Globus pallidus (tissue), 1 donor: ENCODE results near the gene AKAP8.
"Not testable (repeated sequence)": the region's sequence is repeated elsewhere in the genome, so short reads cannot be mapped to it uniquely, and the experiment has no call there.

Experiments
- DNase-seq: peaks from one replicate; pipeline ENCODE4 v3.0.0-alpha.2; 2015; ENCODE audit warnings: low spot score

Gene AKAP8

GRCh38 chr19:15372891-15373301, 6.7 kb downstream of the AKAP8 start:
- DNase-seq, result no peak

DNA sequence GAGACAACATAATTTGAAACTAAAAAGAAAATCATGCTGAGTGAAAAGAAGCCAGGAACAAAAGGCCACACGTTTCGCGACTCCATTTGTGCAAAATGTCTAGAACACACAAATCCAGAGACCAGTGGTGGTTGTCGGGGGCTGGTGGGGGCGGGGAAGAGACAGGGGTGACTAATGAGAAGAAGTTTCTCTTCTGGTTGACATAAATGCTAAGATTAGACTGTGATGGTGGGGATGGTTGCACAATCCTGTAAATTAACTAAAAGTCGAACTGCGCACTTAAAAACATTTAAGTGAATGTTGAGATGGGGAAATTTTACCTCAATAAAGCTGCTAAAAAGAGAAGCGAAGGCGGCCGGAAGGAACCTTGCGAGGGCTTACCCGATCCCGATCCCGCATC, 7.1 kb downstream of the AKAP8 start:
- no peak for DNase-seq

DNA sequence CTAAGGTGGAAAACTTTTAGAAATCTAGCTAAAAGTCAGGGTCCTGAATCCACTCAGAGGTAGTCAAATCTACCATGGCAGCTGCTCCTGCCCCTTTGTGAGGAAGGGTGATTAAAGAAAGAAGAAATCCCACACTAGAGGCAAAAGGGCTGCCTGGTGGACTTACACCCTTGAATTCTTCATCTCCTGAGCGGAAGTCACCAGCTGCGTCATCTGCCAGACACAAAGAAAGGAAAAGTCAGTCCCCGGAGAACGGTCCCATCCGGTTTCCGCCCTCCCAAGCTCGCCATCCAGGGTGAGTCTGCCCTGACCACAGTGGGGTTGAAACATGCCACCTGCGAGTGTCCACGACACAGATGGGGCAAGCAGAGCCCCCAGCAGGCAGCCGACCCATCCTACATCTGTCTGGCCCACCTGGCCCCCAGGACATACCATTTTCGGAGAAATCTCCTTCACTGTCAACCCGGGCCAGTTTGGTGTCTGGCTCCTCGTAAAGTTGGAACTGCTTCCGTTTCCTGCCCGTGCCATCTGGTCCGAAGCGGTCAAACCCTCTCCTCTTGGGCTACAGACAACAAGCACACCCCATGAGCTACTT, 7.7 kb downstream of the AKAP8 start:
- no peak for DNase-seq

DNA sequence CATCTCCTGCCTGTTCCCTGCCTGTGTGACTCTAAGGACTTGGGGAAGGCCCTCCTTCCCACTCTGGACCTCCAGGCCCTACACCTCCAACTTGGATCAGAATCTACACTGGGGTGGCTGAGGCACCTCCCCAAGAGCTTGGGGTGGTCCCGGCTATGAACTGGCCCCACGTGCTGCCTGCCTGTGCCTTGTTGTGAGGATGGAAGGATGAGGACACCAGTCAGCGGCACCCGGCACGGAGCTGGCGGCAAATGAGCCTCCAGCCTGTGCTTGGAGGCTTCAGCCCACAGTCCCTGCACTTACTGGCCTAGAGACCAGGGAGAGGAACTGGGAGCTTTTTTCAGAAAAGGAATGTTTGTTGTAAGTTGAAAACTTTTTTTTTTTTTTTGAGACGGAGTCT, 8.5 kb downstream of the AKAP8 start:
- DNase-seq, result no peak

- DNase-seq, result no peak
Measured at GRCh38 chr19:15369594-15369891, 10.0 kb downstream of the AKAP8 start.

- no peak for DNase-seq
Measured at GRCh38 chr19:15368798-15369593, 10.6 kb downstream of the AKAP8 start.

DNA sequence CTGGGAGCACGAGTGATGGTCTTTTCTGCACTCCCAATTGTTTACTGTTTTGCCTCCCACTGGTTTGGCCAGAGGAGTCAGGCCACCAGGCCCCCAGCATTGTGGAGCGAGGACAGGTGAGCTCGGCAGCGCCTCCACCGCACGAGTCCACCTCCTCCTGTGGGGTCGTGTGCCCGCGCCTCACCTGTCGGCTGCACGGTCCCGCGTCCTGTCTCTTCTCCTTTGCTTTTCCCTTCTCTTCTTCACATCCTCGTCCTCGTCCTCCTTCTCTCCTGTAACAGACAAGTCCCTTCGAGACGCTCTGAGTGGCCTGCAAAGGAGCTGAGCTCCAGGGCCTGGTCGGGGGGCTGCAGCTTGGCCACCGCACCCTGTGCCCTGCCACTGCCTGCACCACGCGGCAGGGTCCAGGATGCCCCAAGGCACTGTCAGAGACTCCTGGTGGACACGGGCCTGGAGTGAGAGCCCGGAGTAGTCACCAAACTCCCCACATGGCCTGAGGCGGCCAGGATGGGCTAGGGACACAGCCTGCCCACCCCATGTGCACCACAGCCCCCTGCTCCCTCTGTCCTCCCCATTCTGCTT, 11.4 kb downstream of the AKAP8 start:
- DNase-seq, result no peak

- no peak for DNase-seq
Measured at GRCh38 chr19:15367439-15367838, 12.1 kb downstream of the AKAP8 start.

DNA sequence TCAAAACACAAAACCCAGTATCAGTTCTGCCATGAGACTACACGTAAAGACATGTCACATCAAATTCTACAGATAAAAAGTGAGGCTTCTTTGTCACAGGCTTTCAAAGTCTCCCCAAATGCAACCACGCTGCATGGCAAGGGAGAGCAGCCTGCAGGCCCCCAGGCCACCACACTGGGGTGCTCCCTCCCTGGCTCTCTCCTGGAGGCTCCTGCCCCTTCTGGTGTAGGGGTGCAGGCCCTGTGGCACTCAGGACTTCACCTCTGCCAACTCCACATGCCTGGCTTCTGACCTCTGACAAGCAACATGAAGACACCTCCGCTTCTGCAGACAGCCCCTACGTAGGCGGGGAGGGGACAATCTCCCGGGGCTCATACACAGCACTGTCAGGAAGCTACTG, 14.3 kb downstream of the AKAP8 start:
- no peak for DNase-seq

- not testable (repeated sequence) for DNase-seq
Measured at GRCh38 chr19:15363791-15364190, 15.8 kb downstream of the AKAP8 start.

GRCh38 chr19:15363048-15363447, 16.5 kb downstream of the AKAP8 start:
- not testable (repeated sequence) for DNase-seq

GRCh38 chr19:15360015-15360414, 19.6 kb downstream of the AKAP8 start:
- DNase-seq, result not testable (repeated sequence)

- no peak for DNase-seq
Measured at GRCh38 chr19:15358918-15359317, 20.7 kb downstream of the AKAP8 start.

DNA sequence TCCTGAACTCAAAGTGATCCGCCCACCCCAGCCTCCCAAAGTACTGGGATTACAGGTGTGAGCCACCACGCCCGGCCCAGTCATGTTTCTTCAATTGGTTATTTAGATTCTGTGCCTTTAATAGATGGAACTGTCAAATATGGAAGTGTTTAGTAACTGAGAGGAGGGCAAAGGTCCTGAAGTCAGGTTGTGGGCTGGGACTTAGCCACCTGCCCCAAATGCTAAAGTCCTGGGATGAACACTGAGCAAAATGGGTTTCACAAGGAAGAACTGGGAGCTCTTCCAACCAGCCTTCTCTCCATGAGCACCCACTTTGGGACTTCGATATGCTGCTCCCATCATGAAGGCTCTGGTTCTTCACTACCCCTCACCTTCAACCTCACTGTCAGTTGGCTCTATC, 21.7 kb downstream of the AKAP8 start:
- DNase-seq, result no peak

- DNase-seq, result no peak
Measured at GRCh38 chr19:15354566-15355296, 24.9 kb downstream of the AKAP8 start.

DNA sequence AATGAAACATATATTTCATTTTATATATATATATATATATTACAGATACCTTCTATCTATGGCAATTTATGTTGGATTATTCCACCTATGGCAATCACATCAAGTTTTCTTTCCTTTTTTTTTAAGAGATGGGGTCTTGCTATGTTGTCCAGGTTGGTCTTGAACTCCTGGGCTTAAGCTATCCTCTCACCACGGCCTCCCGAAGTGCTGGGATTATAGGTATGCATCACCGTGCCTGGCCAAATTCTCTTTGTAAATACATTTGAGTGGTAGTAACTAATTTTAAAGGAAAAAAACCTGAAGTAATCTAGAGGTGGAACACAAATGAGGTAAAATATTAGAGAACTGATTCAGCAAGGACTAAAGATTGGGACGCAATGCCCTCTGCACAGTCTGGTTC, 25.7 kb downstream of the AKAP8 start:
- no peak for DNase-seq

DNA sequence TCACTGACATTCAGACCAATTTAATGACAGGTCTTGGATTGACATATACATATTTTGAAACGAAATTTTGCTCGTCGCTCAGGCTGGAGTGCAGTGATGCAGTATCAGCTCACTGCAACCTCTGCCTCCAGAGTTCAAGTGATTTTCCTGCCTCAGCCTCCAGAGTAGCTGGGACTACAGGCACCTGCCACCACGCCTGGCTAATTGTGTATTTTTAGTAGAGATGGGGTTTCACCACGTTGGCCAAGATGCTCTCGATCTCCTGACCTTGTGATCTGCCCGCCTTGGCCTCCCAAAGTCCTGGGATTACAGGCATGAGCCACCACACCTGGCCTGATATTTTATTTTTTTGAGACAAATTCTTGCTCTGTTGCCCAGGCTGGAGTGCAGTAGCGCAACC, 27.1 kb downstream of the AKAP8 start:
- not testable (repeated sequence) for DNase-seq

GRCh38 chr19:15341328-15341727, 38.3 kb downstream of the AKAP8 start:
- DNase-seq, result not testable (repeated sequence)

DNA sequence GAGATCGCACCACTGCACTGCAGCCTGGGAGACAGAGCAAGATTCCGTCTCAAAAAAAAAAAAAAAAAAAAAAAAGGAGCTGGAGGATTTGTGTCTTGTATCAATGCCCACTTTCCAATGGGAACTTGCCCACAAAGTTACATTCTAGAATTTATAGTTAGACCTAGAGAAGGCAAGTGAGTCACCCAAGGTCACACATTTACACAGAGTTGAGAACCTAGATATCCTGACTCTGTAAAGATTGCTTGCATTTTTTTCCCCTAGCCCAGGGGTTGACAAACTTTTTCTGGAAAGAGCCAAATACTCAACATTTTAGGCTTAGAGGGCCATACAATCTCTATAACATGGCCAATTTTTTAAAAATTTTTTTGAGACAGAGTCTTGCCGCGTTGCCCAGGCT, 39.5 kb downstream of the AKAP8 start:
- DNase-seq, result no peak

DNA sequence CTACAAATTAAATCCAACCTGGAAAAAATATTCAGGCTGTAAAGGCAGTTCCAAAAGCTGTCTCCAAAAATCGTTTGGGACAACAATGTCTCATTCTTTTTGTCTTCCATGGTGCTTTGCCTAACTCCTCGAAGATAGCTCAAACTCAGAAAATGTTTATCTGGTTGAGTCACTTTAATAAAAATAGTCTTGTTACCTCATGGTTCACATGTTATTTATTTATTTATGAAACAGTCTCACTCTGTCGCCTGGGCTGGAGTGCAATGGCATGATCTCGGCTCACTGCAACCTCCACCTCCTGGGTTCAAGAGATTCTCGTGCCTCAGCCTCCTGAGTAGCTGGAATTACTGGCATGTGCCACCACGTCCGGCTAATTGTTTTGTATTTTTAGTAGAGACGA, 42.4 kb downstream of the AKAP8 start:
- no peak for DNase-seq

DNA sequence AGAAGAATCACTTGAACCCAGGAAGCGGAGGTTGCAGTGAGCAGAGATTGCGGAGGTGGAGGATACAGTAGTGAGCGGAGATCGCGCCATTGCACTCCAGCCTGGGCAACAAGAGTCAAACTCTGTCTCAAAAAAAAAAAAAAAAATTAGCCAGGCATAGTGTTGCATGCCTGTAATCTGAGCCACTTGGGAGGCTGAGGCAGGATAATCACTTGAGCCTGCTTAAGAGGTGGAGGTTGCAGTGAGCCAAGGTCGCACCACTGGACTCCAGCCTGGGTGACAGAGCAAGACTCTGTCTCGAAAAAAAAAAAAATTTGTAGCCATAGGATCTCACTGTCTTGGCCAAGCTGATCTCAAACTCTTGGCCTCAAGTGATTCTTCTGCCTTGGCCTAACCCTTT, 43.6 kb downstream of the AKAP8 start:
- DNase-seq, result not testable (repeated sequence)

DNA sequence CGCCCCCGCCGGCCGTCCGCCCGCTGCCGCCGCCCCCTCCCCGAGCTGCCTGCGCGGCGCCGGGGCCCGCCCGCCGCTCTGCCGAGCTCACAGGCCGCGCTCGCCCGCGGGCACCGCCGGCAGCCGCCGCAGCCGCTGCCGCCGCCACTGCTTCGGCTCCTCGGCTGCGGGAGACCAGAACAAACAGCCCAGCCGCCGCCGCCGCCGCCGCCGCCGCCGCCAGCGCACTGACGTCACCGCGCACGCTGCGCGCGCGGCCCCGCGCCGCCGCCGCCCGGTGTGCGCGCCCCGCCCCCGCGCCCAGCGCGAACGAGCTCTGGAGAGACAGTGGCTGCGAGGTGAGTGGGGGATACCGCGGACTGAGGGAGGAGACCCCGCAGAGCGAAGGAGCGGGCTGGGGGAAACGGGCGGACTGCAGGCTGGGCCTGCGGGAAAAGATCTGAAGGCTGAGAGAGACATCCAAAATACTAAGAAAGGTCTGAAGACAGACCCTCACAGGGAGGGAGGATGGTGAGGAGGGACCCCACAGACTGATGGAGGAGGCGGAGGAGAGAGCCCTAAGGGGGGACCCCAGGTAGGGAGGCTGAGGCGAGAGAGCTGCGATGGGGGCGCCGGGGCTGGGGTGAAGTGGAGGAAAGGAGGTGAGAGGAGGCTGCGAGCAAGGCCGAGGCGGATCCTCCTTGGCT, 47.1 kb downstream of the AKAP8 start, which contains the start of gene BRD4:
BRD4 (minus strand) TSS at position 229 of the 686 bp plus-strand sequence. CDS start 59,440 bp downstream, outside the sequence.
- DNase-seq, result peak; percentile 51
